ENCODE measurements around the gene FBXO15.

FBXO15 gene

DNA sequence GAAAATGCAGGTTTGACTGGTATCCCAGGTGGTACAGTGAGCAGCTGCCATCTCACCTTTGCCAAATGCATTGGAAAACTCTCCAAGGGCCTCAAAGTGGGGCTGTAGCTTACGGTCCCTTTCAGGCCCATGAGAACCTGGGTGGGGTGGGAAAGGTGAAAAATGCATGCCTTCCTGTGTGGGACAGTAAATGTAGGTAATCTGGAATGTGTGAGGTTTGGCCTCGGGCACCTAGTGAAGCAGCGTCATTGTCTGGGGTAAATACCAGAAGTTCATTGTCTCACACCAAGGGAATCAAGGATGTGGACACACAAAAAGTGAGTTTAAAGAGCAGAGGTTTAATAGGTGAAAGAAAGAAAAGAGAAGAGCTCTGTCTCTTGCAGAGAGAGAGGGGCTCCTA is 37.2 kb upstream of the FBXO15 start:
- TF ChIP-seq, protein P1, sequence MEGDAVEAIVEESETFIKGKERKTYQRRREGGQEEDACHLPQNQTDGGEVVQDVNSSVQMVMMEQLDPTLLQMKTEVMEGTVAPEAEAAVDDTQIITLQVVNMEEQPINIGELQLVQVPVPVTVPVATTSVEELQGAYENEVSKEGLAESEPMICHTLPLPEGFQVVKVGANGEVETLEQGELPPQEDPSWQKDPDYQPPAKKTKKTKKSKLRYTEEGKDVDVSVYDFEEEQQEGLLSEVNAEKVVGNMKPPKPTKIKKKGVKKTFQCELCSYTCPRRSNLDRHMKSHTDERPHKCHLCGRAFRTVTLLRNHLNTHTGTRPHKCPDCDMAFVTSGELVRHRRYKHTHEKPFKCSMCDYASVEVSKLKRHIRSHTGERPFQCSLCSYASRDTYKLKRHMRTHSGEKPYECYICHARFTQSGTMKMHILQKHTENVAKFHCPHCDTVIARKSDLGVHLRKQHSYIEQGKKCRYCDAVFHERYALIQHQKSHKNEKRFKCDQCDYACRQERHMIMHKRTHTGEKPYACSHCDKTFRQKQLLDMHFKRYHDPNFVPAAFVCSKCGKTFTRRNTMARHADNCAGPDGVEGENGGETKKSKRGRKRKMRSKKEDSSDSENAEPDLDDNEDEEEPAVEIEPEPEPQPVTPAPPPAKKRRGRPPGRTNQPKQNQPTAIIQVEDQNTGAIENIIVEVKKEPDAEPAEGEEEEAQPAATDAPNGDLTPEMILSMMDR (conservative IDR thresholded peaks at IDR 0.05): no peak
- no peak for TF ChIP-seq ZFX (IDR thresholded peaks at IDR 0.05)
- no peak overlapping the region for H3K27ac ChIP-seq

DNA sequence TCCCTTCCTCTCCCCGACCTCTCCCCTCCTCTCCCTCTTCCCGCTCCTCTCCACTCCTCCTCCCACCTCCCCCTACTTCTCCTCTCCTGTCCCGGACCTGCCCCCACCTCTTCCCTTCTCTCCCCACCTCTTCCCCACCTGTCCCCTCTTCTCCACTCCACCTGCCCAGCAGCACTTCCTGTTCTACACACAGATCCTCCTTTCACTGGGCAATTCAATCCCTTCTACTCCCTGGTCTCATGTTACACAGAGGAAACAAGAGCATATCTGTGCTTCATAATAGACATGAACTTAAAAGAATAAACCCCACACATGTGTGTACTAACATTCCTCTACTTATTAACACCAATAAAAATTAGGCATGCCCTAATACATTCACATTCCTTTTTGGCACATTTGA is 35.5 kb upstream of the FBXO15 start:
- TF ChIP-seq ZFX (IDR thresholded peaks at IDR 0.05): no peak
- TF ChIP-seq, protein P1 (conservative IDR thresholded peaks at IDR 0.05): no peak
- H3K27ac ChIP-seq: no peak overlapping the region

DNA sequence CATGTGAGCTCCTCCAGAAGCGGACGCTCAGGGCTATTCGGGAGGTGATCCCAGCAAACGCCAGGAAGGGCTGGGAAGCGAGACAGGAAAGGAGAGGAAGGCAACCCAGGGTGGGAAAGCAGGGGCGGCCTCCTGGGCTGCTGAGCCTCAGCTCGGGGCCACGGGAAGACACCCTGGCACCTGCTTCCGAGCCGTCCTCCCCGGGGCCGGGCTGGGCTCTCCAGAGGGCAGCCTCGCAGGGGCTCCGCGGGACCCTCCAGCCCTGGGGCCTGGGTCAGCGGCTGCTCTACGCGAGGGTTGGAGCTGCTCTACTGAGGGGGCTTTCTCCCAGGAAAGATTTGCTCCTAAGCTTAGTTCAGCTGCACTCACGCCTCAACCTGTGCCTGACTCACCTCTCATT is 34.7 kb upstream of the FBXO15 start:
- H3K27ac ChIP-seq: no peak overlapping the region

DNA sequence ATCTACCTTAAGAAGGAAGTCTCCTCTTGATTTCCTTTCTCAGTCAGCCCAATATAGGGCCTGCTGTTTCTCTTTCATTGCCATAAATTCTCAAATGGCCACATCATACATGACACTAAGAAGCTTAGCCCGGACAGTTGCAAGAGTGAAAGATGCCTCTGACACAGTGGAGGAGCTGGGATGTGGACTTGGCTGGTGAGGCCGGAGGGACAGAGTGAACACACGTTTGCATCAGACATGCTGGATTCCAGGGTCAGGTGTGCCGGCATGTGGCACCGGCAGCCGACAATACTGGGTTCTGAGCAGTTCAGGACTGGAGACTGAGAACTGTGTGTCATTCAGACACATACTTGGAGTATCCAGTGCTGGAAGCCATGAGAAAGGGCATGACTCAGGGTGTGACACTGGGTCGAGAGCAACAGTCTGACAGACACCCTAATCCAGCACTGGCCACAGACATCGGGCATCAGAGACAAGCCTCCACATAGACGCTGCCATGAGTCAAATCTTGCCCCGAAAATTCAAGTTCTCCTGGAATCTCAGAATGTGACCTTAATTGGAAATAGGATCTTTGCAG is 32.1 kb upstream of the FBXO15 start:
- no peak overlapping the region for H3K27ac ChIP-seq
- TF ChIP-seq, protein P1 (conservative IDR thresholded peaks at IDR 0.05): no peak
- TF ChIP-seq ZFX (IDR thresholded peaks at IDR 0.05): no peak

More for the DNA sequence above, 34.7 kb upstream of the FBXO15 start:
- TF ChIP-seq, protein P1 (conservative IDR thresholded peaks at IDR 0.05): no peak
- TF ChIP-seq ZFX (IDR thresholded peaks at IDR 0.05): no peak

DNA sequence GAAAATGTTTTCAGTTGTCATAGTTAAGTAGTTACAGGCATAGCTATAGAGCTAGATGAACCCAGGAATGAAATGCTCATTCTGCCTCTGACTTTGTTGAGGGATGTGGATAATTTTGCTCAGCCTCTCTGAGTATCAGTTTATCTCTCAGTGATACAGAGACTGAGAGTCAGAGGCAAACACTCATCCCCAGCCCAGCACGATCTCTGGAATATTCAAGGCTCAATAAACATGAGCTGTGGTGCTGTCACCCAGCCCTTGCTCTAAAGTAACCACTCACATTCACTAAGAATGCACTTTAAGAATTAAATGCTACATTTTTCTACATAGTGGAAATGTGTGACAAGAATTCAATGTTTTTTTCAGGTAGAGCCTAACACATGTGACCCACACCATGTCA is 31.2 kb upstream of the FBXO15 start:
- no peak overlapping the region for H3K27ac ChIP-seq

DNA sequence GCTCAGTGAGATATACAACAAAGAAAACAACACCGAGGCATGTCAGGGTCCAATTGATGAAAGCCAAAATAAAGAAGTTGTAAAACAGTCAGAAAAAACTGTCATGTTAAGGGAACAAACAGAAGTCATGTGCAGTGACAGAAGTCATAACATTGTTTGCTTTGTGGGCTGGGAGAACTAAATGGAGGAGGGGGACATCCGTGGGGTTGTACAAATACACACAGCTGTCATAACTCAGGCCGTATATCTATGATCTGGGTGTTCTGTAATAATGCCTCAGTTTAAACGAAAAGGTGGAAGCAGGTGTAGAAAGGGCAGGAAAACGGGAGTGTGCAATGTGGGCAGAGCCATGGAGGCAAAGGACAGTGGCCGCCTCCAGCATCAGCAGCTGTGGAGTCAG is 28.0 kb upstream of the FBXO15 start:
- no peak for TF ChIP-seq ZFX (IDR thresholded peaks at IDR 0.05)
- TF ChIP-seq, protein P1 (conservative IDR thresholded peaks at IDR 0.05): no peak
- H3K27ac ChIP-seq: no peak overlapping the region; the same call in 1 of the 2 replicates

More for the DNA sequence above, 31.2 kb upstream of the FBXO15 start:
- TF ChIP-seq, protein P1 (conservative IDR thresholded peaks at IDR 0.05): no peak
- no peak for TF ChIP-seq ZFX (IDR thresholded peaks at IDR 0.05)

DNA sequence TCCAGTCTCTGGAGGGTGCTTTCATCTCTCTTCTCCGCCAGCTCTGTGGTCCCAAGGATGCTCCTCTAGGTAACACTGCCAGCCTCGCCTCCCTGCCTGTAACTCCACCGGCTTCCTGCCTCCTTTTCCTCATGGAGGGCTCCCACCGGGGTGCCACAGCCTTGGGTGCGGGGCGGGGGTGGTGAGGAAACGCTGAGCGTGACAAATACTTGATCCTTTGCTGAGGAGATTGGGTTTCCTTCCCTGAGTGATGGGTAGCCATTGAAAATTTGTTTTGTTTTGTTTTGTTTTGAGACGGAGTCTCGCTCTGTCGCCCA is 25.8 kb upstream of the FBXO15 start:
- H3K27ac ChIP-seq: no peak overlapping the region
- TF ChIP-seq, protein P1 (conservative IDR thresholded peaks at IDR 0.05): no peak
- no peak for TF ChIP-seq ZFX (IDR thresholded peaks at IDR 0.05)
